ENCODE results near the gene FAM124B. TPM values are rescaled to one million over a fixed set of nuclear protein-coding genes. Genes with fewer than 3 reads are reported as not detected.
"Not testable (repeated sequence)": the region's sequence is repeated elsewhere in the genome, so short reads cannot be mapped to it uniquely, and the experiment has no call there.

The FAM124B gene
- total RNA-seq, 1 donor from 2014 or later = 2.1 TPM

GRCh38 chr2:224392545-224392944 is 9.4 kb downstream of the FAM124B start:
- Mint-ChIP-seq H3K4me1 (ENCODE audit: low read depth) (peaks cover 3% of the 10 kb centered on the region), H3K4me3 (ENCODE audit: low read depth) (no peak overlapping the region), H3K27ac (no peak overlapping the region), H3K36me3 (ENCODE audit: low read depth) (peaks cover 6% of the 10 kb centered on the region), H3K27me3 (ENCODE audit: low read depth) (peaks cover 3% of the 10 kb centered on the region), H3K9me3 (no peaks in the 10 kb centered on the region)
- intact Hi-C loops (cut with micrococcal nuclease) = no loop called here
- no peak for DNase-seq (ENCODE audit: low spot score)

GRCh38 chr2:224389317-224389716 is 12.6 kb downstream of the FAM124B start:
- H3K27me3 Mint-ChIP-seq (ENCODE audit: low read depth) = peaks cover 5% of the 10 kb centered on the region
- no peak overlapping the region for H3K27ac Mint-ChIP-seq
- H3K4me1 Mint-ChIP-seq (ENCODE audit: low read depth) = no peaks in the 10 kb centered on the region
- no peak overlapping the region for H3K4me3 Mint-ChIP-seq (ENCODE audit: low read depth)
- no peaks in the 10 kb centered on the region for H3K36me3 Mint-ChIP-seq (ENCODE audit: low read depth)
- no peaks in the 10 kb centered on the region for H3K9me3 Mint-ChIP-seq
- DNase-seq (ENCODE audit: low spot score) = no peak
- intact Hi-C loops (cut with micrococcal nuclease) = no loop called here

DNA sequence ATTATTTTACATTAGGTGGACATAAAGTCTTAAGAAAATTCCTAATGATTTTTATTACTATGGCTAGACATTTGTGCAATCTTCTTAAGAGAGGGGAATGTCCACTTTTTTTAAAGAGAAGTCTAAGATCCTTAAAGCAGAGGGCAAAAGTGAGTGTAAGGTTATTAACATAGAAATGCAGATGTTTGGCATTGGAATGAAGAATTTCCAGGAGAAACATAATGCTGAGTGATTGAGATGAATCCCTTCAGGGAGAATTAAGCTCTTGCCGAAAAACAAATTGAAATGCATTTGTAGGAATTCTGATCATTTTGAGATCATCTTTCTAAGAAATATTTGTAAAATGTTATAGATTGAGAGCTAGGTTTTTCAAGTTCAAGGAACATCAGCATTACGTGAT is 15.0 kb downstream of the FAM124B start:
- Mint-ChIP-seq H3K27me3 (ENCODE audit: low read depth) (peaks cover 5% of the 10 kb centered on the region), H3K4me3 (ENCODE audit: low read depth) (no peak overlapping the region), H3K4me1 (ENCODE audit: low read depth) (no peaks in the 10 kb centered on the region), H3K27ac (no peak overlapping the region), H3K36me3 (ENCODE audit: low read depth) (no peaks in the 10 kb centered on the region), H3K9me3 (no peaks in the 10 kb centered on the region)
- DNase-seq (ENCODE audit: low spot score) = no peak
- intact Hi-C loops (cut with micrococcal nuclease) = no loop called here

DNA sequence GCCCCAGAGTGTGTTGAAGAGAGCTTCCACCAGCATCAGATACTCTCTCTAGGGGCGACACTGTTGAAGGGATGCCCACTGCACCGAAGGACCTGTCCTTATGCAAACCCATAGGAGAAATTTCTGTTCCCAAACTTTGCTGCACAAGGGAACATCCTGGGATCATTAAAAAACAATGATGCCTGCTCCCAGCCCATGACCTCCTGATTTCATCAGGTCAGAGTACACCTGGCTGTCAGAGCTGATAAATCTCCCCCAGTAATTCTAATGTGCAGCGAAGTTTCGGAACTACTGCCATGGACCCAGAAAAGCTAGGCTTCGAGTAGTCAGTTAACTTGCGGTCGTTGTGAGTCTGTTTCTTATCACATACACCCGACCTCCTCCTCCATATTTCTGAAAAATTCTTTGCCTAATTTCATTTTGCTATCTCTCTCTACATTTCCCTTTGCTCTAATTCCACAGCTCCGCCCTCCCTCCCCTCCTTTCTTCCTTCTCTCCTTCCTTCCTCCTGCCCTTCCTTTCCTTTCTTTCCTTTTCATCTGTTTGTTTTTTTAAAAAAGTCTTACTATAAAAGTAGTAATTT is 18.8 kb downstream of the FAM124B start:
- Mint-ChIP-seq H3K27me3 (ENCODE audit: low read depth) (peaks cover 2% of the 10 kb centered on the region), H3K4me1 (ENCODE audit: low read depth) (no peaks in the 10 kb centered on the region), H3K9me3 (no peaks in the 10 kb centered on the region), H3K36me3 (ENCODE audit: low read depth) (peaks cover 5% of the 10 kb centered on the region), H3K27ac (no peak overlapping the region), H3K4me3 (ENCODE audit: low read depth) (no peak overlapping the region)
- DNase-seq (ENCODE audit: low spot score) = no peak
- intact Hi-C loops (cut with micrococcal nuclease) = no loop called here

GRCh38 chr2:224382280-224382647 is 19.6 kb downstream of the FAM124B start:
- H3K9me3 Mint-ChIP-seq; intact Hi-C loops (cut with micrococcal nuclease); H3K27ac Mint-ChIP-seq: not testable (repeated sequence)

GRCh38 chr2:224381521-224382279 is 20.2 kb downstream of the FAM124B start:
- Mint-ChIP-seq H3K27ac (no peak overlapping the region), H3K36me3 (ENCODE audit: low read depth) (peaks cover 5% of the 10 kb centered on the region), H3K27me3 (ENCODE audit: low read depth) (no peaks in the 10 kb centered on the region), H3K4me1 (ENCODE audit: low read depth) (peaks cover 2% of the 10 kb centered on the region), H3K4me3 (ENCODE audit: low read depth) (no peak overlapping the region), H3K9me3 (no peaks in the 10 kb centered on the region)
- no peak for DNase-seq (ENCODE audit: low spot score)
- intact Hi-C loops (cut with micrococcal nuclease) = no loop called here

More at GRCh38 chr2:224382280-224382647, 19.6 kb downstream of the FAM124B start:
- not testable (repeated sequence) for H3K4me3 Mint-ChIP-seq (ENCODE audit: low read depth); H3K36me3 Mint-ChIP-seq (ENCODE audit: low read depth); H3K4me1 Mint-ChIP-seq (ENCODE audit: low read depth); DNase-seq (ENCODE audit: low spot score); H3K27me3 Mint-ChIP-seq (ENCODE audit: low read depth)

GRCh38 chr2:224379986-224380385 is 21.9 kb downstream of the FAM124B start:
- intact Hi-C loops (cut with micrococcal nuclease) = no loop called here
- Mint-ChIP-seq H3K4me3 (ENCODE audit: low read depth) (no peak overlapping the region), H3K9me3 (no peaks in the 10 kb centered on the region), H3K36me3 (ENCODE audit: low read depth) (peaks cover 5% of the 10 kb centered on the region), H3K27ac (no peak overlapping the region), H3K4me1 (ENCODE audit: low read depth) (peaks cover 2% of the 10 kb centered on the region), H3K27me3 (ENCODE audit: low read depth) (no peaks in the 10 kb centered on the region)
- no peak for DNase-seq (ENCODE audit: low spot score)

- H3K9me3 Mint-ChIP-seq = no peaks in the 10 kb centered on the region
- H3K27ac Mint-ChIP-seq = no peak overlapping the region
- no peak for DNase-seq (ENCODE audit: low spot score)
- peaks cover 5% of the 10 kb centered on the region for H3K27me3 Mint-ChIP-seq (ENCODE audit: low read depth)
- H3K36me3 Mint-ChIP-seq (ENCODE audit: low read depth) = peaks cover 5% of the 10 kb centered on the region
- intact Hi-C loops (cut with micrococcal nuclease) = no loop called here
- H3K4me1 Mint-ChIP-seq (ENCODE audit: low read depth) = peaks cover 2% of the 10 kb centered on the region
- H3K4me3 Mint-ChIP-seq (ENCODE audit: low read depth) = no peak overlapping the region
Observed at GRCh38 chr2:224379172-224379571, 22.7 kb downstream of the FAM124B start.

DNA sequence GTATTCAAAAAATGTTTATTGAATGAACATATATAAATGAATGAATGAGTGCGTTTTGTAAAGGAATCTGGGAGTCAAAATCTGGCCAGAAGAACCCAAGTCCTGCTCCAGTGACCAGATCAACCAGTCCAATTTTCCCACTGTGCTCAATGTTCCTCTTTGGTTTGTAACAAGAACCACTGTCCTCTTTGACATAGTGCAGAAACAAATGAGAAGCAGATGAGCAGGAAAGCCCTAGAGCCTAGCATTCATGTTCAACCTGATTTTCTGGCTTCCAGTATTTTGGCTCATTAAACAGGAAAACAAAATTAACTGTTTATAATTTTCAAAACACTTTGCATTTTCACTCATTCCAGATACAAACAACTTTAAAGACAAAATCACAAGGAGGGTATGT is 23.2 kb downstream of the FAM124B start:
- intact Hi-C loops (cut with micrococcal nuclease) = no loop called here
- H3K27ac Mint-ChIP-seq = no peak overlapping the region
- DNase-seq (ENCODE audit: low spot score) = no peak
- peaks cover 5% of the 10 kb centered on the region for H3K27me3 Mint-ChIP-seq (ENCODE audit: low read depth)
- H3K9me3 Mint-ChIP-seq = no peaks in the 10 kb centered on the region
- peaks cover 2% of the 10 kb centered on the region for H3K4me1 Mint-ChIP-seq (ENCODE audit: low read depth)
- H3K36me3 Mint-ChIP-seq (ENCODE audit: low read depth) = peaks cover 5% of the 10 kb centered on the region
- no peak overlapping the region for H3K4me3 Mint-ChIP-seq (ENCODE audit: low read depth)

- intact Hi-C loops (cut with micrococcal nuclease) = no loop called here
- no peak overlapping the region for H3K27ac Mint-ChIP-seq
- DNase-seq (ENCODE audit: low spot score) = no peak
- no peak overlapping the region for H3K4me3 Mint-ChIP-seq (ENCODE audit: low read depth)
- peaks cover 2% of the 10 kb centered on the region for H3K4me1 Mint-ChIP-seq (ENCODE audit: low read depth)
- H3K9me3 Mint-ChIP-seq = no peaks in the 10 kb centered on the region
- H3K36me3 Mint-ChIP-seq (ENCODE audit: low read depth) = peaks cover 5% of the 10 kb centered on the region
- peaks cover 5% of the 10 kb centered on the region for H3K27me3 Mint-ChIP-seq (ENCODE audit: low read depth)
Observed at GRCh38 chr2:224377751-224378700, 23.9 kb downstream of the FAM124B start.

- H3K4me1 Mint-ChIP-seq (ENCODE audit: low read depth) = peaks cover 2% of the 10 kb centered on the region
- no peak overlapping the region for H3K27ac Mint-ChIP-seq
- H3K9me3 Mint-ChIP-seq = no peaks in the 10 kb centered on the region
- no peak for DNase-seq (ENCODE audit: low spot score)
- H3K36me3 Mint-ChIP-seq (ENCODE audit: low read depth) = no peaks in the 10 kb centered on the region
- intact Hi-C loops (cut with micrococcal nuclease) = loop anchor here (5.0 kb wide), 1 partner anchor 380 kb away; no protein-coding TSS in a partner anchor
- peaks cover 13% of the 10 kb centered on the region for H3K27me3 Mint-ChIP-seq (ENCODE audit: low read depth)
- H3K4me3 Mint-ChIP-seq (ENCODE audit: low read depth) = no peak overlapping the region
Observed at GRCh38 chr2:224372641-224373040, 29.3 kb downstream of the FAM124B start.

DNA sequence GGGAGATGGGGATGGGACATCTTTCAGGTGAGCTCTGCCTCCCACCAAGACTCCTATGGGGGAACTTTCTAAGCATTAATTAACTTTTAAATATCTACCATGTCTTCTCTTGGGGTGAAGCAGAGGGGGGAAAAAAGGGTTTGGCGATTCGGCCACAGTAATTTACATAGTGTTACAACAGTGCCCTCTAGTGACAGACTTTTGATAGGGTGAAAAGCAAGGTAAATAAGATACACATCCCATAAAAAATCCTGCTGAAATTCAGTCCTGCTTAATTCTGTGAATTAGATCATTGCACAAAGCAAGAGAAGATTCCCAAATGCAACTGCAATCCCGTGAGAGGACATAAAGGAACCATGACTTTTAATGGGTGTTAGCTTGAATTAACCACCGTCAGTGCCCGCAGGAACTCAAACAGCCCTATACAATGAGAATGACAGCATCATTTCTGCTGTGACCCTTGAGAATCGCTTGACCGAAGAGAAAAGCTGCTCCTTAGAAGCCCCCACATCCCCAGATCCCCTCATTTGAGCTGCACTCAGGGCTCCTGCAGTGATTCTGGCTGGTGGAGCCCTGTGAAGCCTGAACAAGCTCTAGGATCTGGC is 32.8 kb downstream of the FAM124B start:
- Mint-ChIP-seq H3K27me3 (ENCODE audit: low read depth) (peaks cover 9% of the 10 kb centered on the region), H3K4me1 (ENCODE audit: low read depth) (no peaks in the 10 kb centered on the region), H3K9me3 (no peaks in the 10 kb centered on the region), H3K27ac (no peak overlapping the region), H3K36me3 (ENCODE audit: low read depth) (no peaks in the 10 kb centered on the region), H3K4me3 (ENCODE audit: low read depth) (no peak overlapping the region)
- intact Hi-C loops (cut with micrococcal nuclease) = loop anchor here (1.0 kb wide), 1 partner anchor 399 kb away; no protein-coding TSS in a partner anchor
- no peak for DNase-seq (ENCODE audit: low spot score)
